Duodenal mucosa (tissue), 2 donors: ENCODE measurements around the gene ARHGAP12.

Experiments used
- H3K27ac ChIP-seq: one replicate; pipeline ENCODE4 v1.7.0; 2013; ENCODE audit warnings: low read depth, low read length
- H3K27me3 ChIP-seq, 2 donors: one replicate each; pipeline ENCODE4 v1.7.0; 2013; ENCODE audit warnings: low read length in 2 of 2, control low read depth in 1 of 2; ENCODE audit not compliant: insufficient read depth in 2 of 2, control insufficient read depth in 1 of 2
- H3K36me3 ChIP-seq, 2 donors: one replicate each; pipeline ENCODE4 v1.7.0; 2013; ENCODE audit warnings: low read length in 2 of 2, control low read depth in 1 of 2; ENCODE audit not compliant: insufficient read depth in 2 of 2, control insufficient read depth in 1 of 2
- H3K4me1 ChIP-seq, 2 donors: one replicate each; pipeline ENCODE4 v1.7.0; 2013; ENCODE audit warnings: low read length in 2 of 2, control low read depth in 1 of 2; ENCODE audit not compliant: insufficient read depth in 2 of 2, control insufficient read depth in 1 of 2
- H3K4me3 ChIP-seq, 2 donors: one replicate each; pipeline ENCODE4 v1.7.0; 2013; ENCODE audit warnings: low read length in 2 of 2, low read depth in 1 of 2
- H3K9ac ChIP-seq, 2 donors: one replicate each; pipeline ENCODE4 v1.7.0; 2013; ENCODE audit warnings: low read length in 2 of 2, low read depth in 1 of 2
- H3K9me3 ChIP-seq, 2 donors: one replicate each; pipeline ENCODE4 v1.7.0; 2013; ENCODE audit warnings: low read length in 2 of 2, control low read depth in 1 of 2; ENCODE audit not compliant: control insufficient read depth in 1 of 2

Gene ARHGAP12

GRCh38 chr10:31926765-31927564, 1.7 kb downstream of the ARHGAP12 start:
- H3K36me3 ChIP-seq: no peaks in the 10 kb centered on the region
- peak overlapping the region; percentile 22 for H3K27ac ChIP-seq
- peak overlapping the region; percentile 84 to 89 for H3K4me3 ChIP-seq
- peaks cover 12 to 27% of the 10 kb centered on the region in 2 donors for H3K4me1 ChIP-seq
- no peaks in the 10 kb centered on the region for H3K27me3 ChIP-seq
- H3K9me3 ChIP-seq: peaks cover 0 to 4% of the 10 kb centered on the region in 2 donors
- peak overlapping the region; percentile 61 to 94 for H3K9ac ChIP-seq

- Histone ChIP-seq H3K9me3 (peaks cover 0 to 4% of the 10 kb centered on the region in 2 donors), H3K27ac (no peak overlapping the region), H3K9ac (peak overlapping the region in 1 of 2 donors; percentile 6), H3K4me3 (peak overlapping the region; percentile 36 to 84), H3K36me3 (no peaks in the 10 kb centered on the region), H3K4me1 (peaks cover 12 to 27% of the 10 kb centered on the region in 2 donors), H3K27me3 (no peaks in the 10 kb centered on the region)
These were observed 2.5 kb downstream of the ARHGAP12 start for GRCh38 chr10:31926160-31926559.

- Histone ChIP-seq H3K9ac (no peak overlapping the region), H3K4me3 (no peak overlapping the region), H3K9me3 (peaks cover 0 to 4% of the 10 kb centered on the region in 2 donors), H3K27ac (no peak overlapping the region), H3K4me1 (peaks cover 8 to 19% of the 10 kb centered on the region in 2 donors), H3K27me3 (no peaks in the 10 kb centered on the region), H3K36me3 (no peaks in the 10 kb centered on the region)
These were observed 3.8 kb downstream of the ARHGAP12 start for GRCh38 chr10:31924833-31925232.

- Histone ChIP-seq H3K36me3 (no peaks in the 10 kb centered on the region), H3K9ac (no peak overlapping the region), H3K27ac (no peak overlapping the region), H3K4me3 (no peak overlapping the region), H3K27me3 (no peaks in the 10 kb centered on the region), H3K4me1 (peaks cover 8 to 16% of the 10 kb centered on the region in 2 donors), H3K9me3 (peaks cover 0 to 4% of the 10 kb centered on the region in 2 donors)
These were observed 5.2 kb downstream of the ARHGAP12 start for GRCh38 chr10:31923389-31923788.

GRCh38 chr10:31921031-31921430, 7.6 kb downstream of the ARHGAP12 start:
- Histone ChIP-seq H3K9ac (no peak overlapping the region), H3K4me1 (peaks cover 0 to 11% of the 10 kb centered on the region in 2 donors), H3K27me3 (no peaks in the 10 kb centered on the region), H3K4me3 (no peak overlapping the region), H3K9me3 (peaks cover 0 to 4% of the 10 kb centered on the region in 2 donors), H3K36me3 (no peaks in the 10 kb centered on the region), H3K27ac (no peak overlapping the region)

GRCh38 chr10:31920538-31920937, 8.1 kb downstream of the ARHGAP12 start:
- peaks cover 0 to 4% of the 10 kb centered on the region in 2 donors for H3K9me3 ChIP-seq
- no peaks in the 10 kb centered on the region for H3K36me3 ChIP-seq
- no peaks in the 10 kb centered on the region for H3K27me3 ChIP-seq
- H3K27ac ChIP-seq: no peak overlapping the region
- H3K4me3 ChIP-seq: no peak overlapping the region
- peaks cover 0 to 10% of the 10 kb centered on the region in 2 donors for H3K4me1 ChIP-seq
- H3K9ac ChIP-seq: no peak overlapping the region

GRCh38 chr10:31918671-31919409, 9.8 kb downstream of the ARHGAP12 start:
- H3K36me3 ChIP-seq: no peaks in the 10 kb centered on the region
- no peak overlapping the region for H3K9ac ChIP-seq
- H3K9me3 ChIP-seq: peaks cover 0 to 4% of the 10 kb centered on the region in 2 donors
- H3K4me3 ChIP-seq: no peak overlapping the region
- no peaks in the 10 kb centered on the region for H3K27me3 ChIP-seq
- H3K4me1 ChIP-seq: no peaks in the 10 kb centered on the region
- H3K27ac ChIP-seq: no peak overlapping the region

GRCh38 chr10:31914370-31914769, 14.3 kb downstream of the ARHGAP12 start:
- Histone ChIP-seq H3K27ac (no peak overlapping the region), H3K36me3 (no peaks in the 10 kb centered on the region), H3K9me3 (no peaks in the 10 kb centered on the region), H3K9ac (no peak overlapping the region), H3K4me3 (no peak overlapping the region), H3K4me1 (peaks cover 0 to 14% of the 10 kb centered on the region in 2 donors), H3K27me3 (no peaks in the 10 kb centered on the region)

GRCh38 chr10:31912898-31913850, 15.5 kb downstream of the ARHGAP12 start:
- Histone ChIP-seq H3K4me1 (peaks cover 0 to 14% of the 10 kb centered on the region in 2 donors), H3K36me3 (peaks cover 0 to 9% of the 10 kb centered on the region in 2 donors), H3K9ac (no peak overlapping the region), H3K27me3 (no peaks in the 10 kb centered on the region), H3K27ac (no peak overlapping the region), H3K4me3 (no peak overlapping the region), H3K9me3 (no peaks in the 10 kb centered on the region)
